Uterus (tissue), 4 donors: Measurements from ENCODE around the gene KRT6A. TPM values are rescaled to one million over a fixed set of nuclear protein-coding genes. Genes with fewer than 3 reads are reported as not detected.
"Not testable (repeated sequence)": the region's sequence is repeated elsewhere in the genome, so short reads cannot be mapped to it uniquely, and the experiment has no call there.

ENCODE experiments used
- DNase-seq, 2 donors: peaks; one replicate each; pipeline ENCODE4 v3.0.0-alpha.2; 2019 to 2020
- H3K27ac ChIP-seq, 2 donors: fragments of 200-600 bp; sonication (generic); 1 replicate in 1 of 2; 2 replicates in 1 of 2; pipeline ENCODE4 v1.5.1; 2016 to 2018
- H3K27me3 ChIP-seq, 2 donors: fragments of 200-600 bp; sonication (generic); one replicate each; pipeline ENCODE4 v1.5.1; 2018 to 2019; ENCODE audit warnings: control low read depth in 1 of 2
- H3K36me3 ChIP-seq, 2 donors: fragments of 200-600 bp; sonication (generic); one replicate each; pipeline ENCODE4 v1.5.1; 2019; ENCODE audit warnings: control low read depth in 1 of 2
- H3K4me1 ChIP-seq, 2 donors: fragments of 200-600 bp; sonication (generic); one replicate each; pipeline ENCODE4 v1.5.1; 2018 to 2019; ENCODE audit warnings: control low read depth in 1 of 2
- H3K4me3 ChIP-seq, 2 donors: fragments of 200-600 bp; sonication (generic); 1 replicate in 1 of 2; 2 replicates in 1 of 2; pipeline ENCODE4 v1.5.1; 2018 to 2019; ENCODE audit warnings: mild to moderate bottlenecking in 1 of 2
- H3K9me3 ChIP-seq, 2 donors: fragments of 200-600 bp; sonication (generic); one replicate each; pipeline ENCODE4 v1.5.1; 2019; ENCODE audit warnings: control low read depth in 1 of 2
- POLR2A ChIP-seq, 2 donors: fragments of 450-650 bp; IDR thresholded peaks; one replicate each; pipeline ENCODE4 v1.6.1; 2016; ENCODE audit warnings: antibody characterized with exemption in 2 of 2, mild to moderate bottlenecking in 1 of 2, moderate library complexity in 1 of 2
- intact Hi-C: fragments of 100-400 bp; cut with DNase I; formaldehyde crosslinking; loops from one replicate; pipeline ENCODE4 v1.15.1; 2023; ENCODE audit warnings: low total_unique reads
- total RNA-seq, 4 donors: library from RNA; depleted of rRNA in 3 of 4; stranded (reverse); fragments of >200 nt in 3 of 4; gene quantifications; one replicate each; pipeline versions ENCODE4 v1.1.0 to v1.2.4, GENCODE V29; 2014 to 2023
- TF ChIP-seq, protein P1 (sequence below), 4 experiments: fragments of 200-600 bp in 2 of 4; fragments of 450-650 bp in 2 of 4; sonication (generic) in 2 of 4; IDR thresholded peaks; one replicate each; pipeline ENCODE4 v1.5.1; 2016 to 2019; ENCODE audit warnings: antibody characterized with exemption in 4 of 4, mild to moderate bottlenecking in 2 of 4, moderate library complexity in 1 of 4
- donor health status: DM: yes; HTN: yes; CAD: no.

The KRT6A gene
- total RNA-seq, 4 donors from 2014 or later: 0.90 to 48.5 (median 1.7) TPM; not detected in 1

DNA sequence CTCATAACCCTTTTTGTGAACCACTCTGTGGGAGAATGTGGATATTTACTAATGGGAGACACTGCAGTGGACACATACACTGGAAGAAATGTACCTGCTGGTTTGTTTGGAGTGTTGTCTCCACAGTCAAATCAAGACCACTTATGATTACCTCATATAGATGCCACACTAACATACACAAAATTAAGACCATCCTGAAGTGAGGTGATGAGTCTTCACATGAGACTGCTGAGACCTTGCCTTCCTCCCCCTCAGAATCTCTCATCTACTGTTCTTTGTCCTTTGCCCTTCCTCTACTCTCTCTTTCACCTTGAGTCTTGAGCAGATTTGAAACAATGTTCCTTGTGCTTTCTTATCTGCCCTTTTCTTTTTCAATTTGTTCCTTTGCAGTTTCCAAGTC, 4.3 kb downstream of the KRT6A start:
- Histone ChIP-seq H3K27me3 (no peaks in the 10 kb centered on the region), H3K36me3 (no peaks in the 10 kb centered on the region), H3K27ac (no peak overlapping the region), H3K9me3 (no peaks in the 10 kb centered on the region), H3K4me1 (no peaks in the 10 kb centered on the region), H3K4me3 (no peak overlapping the region)
- TF ChIP-seq, protein P1, sequence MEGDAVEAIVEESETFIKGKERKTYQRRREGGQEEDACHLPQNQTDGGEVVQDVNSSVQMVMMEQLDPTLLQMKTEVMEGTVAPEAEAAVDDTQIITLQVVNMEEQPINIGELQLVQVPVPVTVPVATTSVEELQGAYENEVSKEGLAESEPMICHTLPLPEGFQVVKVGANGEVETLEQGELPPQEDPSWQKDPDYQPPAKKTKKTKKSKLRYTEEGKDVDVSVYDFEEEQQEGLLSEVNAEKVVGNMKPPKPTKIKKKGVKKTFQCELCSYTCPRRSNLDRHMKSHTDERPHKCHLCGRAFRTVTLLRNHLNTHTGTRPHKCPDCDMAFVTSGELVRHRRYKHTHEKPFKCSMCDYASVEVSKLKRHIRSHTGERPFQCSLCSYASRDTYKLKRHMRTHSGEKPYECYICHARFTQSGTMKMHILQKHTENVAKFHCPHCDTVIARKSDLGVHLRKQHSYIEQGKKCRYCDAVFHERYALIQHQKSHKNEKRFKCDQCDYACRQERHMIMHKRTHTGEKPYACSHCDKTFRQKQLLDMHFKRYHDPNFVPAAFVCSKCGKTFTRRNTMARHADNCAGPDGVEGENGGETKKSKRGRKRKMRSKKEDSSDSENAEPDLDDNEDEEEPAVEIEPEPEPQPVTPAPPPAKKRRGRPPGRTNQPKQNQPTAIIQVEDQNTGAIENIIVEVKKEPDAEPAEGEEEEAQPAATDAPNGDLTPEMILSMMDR (IDR thresholded peaks at IDR 0.05): no peak
- no peak for TF ChIP-seq POLR2A (IDR thresholded peaks at IDR 0.05)
- DNase-seq: no peak
- intact Hi-C loops: no loop called here

DNA sequence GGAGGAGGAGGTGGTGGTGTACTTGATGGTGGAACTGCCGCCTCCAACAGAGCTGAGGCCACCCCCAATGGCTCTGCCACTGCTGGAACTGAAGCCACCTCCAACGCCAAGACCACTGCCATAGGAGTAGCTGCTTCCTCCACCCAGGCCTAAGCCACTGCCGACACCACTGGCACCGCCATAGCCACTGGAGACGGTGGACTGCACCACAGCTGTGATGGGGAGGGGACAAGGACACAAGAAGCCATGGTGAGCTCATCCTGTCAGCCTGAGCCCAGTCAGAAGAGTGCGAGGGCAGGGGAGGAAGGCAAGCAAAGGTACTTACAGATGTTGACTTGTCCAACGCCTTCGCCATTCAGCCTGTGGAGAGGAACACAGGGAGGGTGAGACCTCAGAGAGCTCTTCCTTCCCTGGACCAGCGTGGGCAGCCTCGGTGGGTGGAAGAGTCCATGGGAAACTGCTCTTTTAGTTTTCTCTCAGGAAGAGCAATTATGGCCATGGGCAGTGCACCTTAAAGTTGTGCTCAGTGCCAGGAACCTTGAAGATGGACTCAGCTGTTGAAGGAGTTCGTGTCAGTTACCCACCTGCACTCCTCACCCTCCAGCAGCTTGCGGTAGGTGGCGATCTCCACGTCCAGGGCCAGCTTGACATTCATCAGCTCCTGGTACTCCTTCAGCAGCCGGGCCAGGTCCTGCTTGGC, 5.2 kb downstream of the KRT6A start:
- H3K4me3 ChIP-seq, intact Hi-C loops, DNase-seq, H3K36me3 ChIP-seq, H3K4me1 ChIP-seq, H3K9me3 ChIP-seq, H3K27me3 ChIP-seq, H3K27ac ChIP-seq: not testable (repeated sequence)

DNA sequence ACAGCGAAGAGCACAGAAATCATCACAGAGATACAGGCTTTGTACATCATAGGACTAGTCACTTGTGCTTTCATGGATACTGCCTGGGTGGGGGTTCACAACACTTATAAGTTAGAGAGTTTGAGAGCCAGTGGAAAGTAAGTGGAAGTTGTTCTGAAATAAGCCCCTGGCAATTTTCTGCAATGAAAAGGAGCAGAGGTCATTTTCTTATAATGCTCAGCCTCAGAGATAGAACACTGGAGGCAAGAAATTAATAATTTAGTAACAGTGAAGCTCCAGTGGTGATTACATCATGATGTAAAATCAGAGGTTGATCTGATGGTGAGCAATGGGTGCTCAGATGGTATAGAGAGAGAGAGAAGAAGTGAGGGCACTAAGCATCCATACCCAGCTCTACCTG, 5.8 kb downstream of the KRT6A start:
- intact Hi-C loops: no loop called here

DNA sequence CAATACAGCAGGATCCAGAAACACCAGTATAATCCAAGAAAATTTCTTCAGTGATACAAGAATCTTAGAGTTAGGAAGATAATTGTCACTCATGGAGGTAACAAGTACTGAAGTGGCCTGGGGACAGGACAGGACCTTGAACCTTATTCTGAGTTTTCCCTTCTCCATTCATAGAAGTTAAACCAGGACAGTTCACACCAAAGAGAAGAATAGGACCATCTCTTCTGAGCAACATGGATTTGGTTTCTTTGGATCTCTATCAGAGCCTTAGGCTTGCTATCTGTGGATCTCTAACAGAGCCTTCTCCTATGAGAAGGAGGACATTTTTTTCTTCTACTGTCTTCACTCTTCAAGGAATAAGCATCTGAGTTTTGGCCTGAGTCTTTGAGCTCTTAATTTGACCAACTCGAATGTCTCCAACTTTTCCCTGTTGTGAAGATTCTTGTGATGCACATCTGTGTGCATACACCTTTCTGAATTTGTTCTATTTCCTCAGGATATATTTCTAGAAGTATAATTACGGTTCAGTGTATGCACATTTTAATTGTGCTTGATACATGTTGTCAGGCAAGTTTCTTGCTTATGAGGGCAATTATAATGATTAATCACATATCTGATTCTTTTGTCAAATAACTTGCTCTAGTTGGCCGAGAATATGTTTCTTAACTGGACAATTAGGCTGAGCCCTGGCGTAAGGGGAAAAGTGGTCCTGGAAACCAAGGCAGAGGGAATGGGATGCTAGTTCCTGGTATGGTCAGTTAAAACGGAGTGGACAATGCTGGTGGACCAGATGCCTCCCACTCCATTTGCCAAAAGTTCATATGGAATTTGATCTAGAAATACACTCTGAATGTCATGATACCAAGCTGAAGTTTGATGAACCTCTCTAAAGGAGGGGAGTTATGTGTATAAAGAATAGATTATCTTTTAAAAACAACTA, 6.6 kb downstream of the KRT6A start:
- Histone ChIP-seq H3K4me1 (no peaks in the 10 kb centered on the region), H3K4me3 (no peak overlapping the region), H3K27ac (no peak overlapping the region), H3K36me3 (no peaks in the 10 kb centered on the region), H3K9me3 (no peaks in the 10 kb centered on the region), H3K27me3 (no peaks in the 10 kb centered on the region)
- intact Hi-C loops: no loop called here
- DNase-seq: no peak
- no peak for TF ChIP-seq POLR2A (IDR thresholded peaks at IDR 0.05)
- TF ChIP-seq, protein P1 (IDR thresholded peaks at IDR 0.05): no peak

More for the DNA sequence above, 5.8 kb downstream of the KRT6A start:
- Histone ChIP-seq H3K27me3 (no peaks in the 10 kb centered on the region), H3K36me3 (no peaks in the 10 kb centered on the region), H3K9me3 (no peaks in the 10 kb centered on the region), H3K27ac (no peak overlapping the region), H3K4me1 (no peaks in the 10 kb centered on the region), H3K4me3 (no peak overlapping the region)
- TF ChIP-seq POLR2A (IDR thresholded peaks at IDR 0.05): no peak
- TF ChIP-seq, protein P1 (IDR thresholded peaks at IDR 0.05): no peak
- DNase-seq: no peak

DNA sequence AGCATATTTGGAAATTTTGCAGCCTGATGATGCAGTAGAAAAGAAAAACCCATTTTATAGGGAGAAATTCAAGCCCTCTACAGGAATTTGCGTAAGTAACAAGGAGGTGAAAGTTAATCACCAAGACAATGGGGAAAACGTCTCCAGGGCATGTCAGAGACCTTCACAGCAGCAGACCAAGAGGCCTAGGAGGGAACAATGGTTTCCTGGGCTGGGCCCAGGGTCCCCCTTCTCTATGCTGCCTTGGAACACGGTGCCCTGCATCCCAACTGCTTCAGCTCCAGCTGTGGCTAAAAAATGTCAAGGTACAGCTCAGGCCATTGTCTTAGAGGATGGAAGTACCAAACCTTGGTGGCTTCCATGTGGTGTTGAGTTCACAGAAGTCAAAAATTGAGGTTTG, 13.0 kb downstream of the KRT6A start:
- no peaks in the 10 kb centered on the region for H3K36me3 ChIP-seq
- H3K4me3 ChIP-seq: no peak overlapping the region
- TF ChIP-seq, protein P1 (IDR thresholded peaks at IDR 0.05): no peak
- TF ChIP-seq POLR2A (IDR thresholded peaks at IDR 0.05): no peak
- H3K27me3 ChIP-seq: peaks cover 0 to 4% of the 10 kb centered on the region in 2 donors
- H3K9me3 ChIP-seq: no peaks in the 10 kb centered on the region
- no peak for DNase-seq
- intact Hi-C loops: no loop called here
- no peak overlapping the region for H3K27ac ChIP-seq
- H3K4me1 ChIP-seq: no peaks in the 10 kb centered on the region
